Ecto neural progenitor cell (in vitro differentiated cells): Measurements from ENCODE around the gene CAMK1.
"Not testable (repeated sequence)": the region's sequence is repeated elsewhere in the genome, so short reads cannot be mapped to it uniquely, and the experiment has no call there.

Experiments used
- DNase-seq: peaks from one replicate; pipeline ENCODE4 v3.0.0-alpha.2; 2018; ENCODE audit warnings: low spot score

The CAMK1 gene

DNA sequence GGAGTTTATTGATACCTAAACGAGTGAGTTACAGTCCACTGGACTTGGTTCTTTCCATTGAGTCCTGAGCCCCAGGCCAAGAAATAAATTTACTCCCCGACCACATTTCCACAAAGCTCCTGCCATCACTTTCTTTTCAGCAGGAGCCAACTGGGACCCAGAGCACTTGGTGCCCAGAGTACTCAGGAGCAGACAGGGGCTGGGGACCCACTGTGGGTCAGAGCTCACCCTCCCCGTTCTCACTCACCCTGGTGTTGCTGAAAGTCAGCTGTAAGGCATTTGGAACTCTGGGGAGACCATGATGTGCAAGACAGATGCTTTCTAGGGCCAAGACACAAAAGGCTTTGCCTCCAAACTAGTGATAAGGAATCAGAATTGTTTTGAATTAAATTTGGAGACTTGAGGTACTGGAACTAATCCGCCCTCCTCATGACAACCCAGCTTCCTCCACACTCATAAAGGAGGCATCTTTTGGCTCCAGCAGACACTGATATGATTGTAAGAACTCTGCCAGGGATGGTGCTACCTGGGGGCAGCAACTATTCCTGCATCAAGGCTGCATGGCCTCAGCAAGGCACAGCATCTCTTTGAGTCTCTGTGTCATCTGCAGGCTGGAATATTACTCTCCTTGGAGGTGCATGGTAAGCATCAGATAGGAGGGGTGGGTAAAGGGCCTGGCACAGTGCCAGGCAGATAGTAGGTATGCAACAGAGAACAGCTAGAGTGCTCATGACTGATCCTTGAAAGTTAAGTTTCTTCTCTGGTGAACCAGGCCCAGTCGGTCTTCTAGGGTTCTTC, 7.3 kb upstream of the CAMK1 start:
- no peak for DNase-seq

DNA sequence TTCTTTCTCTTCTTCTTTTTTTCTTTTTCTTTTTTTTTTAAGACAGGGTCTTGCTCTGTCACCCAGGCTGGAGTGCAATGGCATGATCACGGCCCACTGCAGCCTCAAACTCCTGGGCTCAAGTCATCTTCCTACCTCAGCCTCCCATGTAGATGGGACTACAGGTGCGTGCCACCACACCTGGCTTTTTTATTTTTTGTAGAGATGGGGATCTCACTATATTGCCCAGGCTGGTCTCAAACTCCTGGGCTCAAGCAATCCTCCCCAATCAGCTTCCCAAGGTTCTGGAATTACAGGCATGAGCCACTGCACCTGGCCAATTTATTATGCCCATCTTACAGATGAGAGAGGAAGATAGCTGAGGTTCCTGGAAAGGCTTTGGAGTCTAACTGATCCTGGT, 1.3 kb upstream of the CAMK1 start:
- not testable (repeated sequence) for DNase-seq

DNA sequence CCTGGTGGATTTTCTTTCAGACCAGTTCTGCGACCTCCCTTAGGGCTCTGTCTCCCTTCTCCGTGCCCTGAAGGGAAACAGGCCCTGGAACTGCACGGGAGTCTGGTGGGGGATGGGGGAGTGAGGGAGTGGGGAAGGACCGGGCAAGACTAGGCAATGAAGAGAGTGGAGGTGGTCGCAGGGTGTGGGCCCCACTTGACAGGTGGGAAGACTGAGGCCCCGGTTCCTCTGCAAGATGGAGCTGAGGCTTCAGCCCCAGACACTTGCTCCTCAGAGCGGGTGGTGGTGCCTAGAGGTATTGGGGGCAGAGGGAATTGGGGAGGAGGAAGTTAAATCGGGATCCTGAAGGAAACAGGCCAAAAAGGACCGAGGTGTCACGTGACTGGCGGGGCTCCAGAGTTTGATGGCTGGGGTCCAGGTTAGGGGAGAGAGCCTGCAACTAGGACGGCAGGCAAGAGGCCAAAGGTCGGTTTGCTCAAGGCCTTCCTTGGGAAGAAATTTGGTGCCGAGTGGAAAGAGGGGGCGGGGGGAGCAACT, 597 bp upstream of the CAMK1 start:
- DNase-seq = no peak

DNA sequence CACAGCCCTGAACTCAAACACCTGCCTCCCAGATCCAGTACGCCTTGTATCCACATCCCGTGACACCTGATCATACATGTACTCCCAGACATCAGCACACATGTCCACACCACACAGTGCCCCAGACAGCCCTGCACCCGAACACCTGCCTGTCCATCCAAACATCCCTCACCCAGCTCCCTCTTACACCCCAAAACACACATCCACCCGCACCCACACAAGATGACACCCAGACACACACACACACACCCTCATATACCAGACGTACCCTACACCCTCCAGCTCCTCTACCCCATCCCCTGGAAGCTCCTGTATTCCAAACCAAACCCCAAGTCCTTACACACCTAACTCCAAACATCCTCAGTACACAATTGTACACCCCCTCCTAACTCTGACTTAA, 735 bp downstream of the CAMK1 start:
- no peak for DNase-seq

DNA sequence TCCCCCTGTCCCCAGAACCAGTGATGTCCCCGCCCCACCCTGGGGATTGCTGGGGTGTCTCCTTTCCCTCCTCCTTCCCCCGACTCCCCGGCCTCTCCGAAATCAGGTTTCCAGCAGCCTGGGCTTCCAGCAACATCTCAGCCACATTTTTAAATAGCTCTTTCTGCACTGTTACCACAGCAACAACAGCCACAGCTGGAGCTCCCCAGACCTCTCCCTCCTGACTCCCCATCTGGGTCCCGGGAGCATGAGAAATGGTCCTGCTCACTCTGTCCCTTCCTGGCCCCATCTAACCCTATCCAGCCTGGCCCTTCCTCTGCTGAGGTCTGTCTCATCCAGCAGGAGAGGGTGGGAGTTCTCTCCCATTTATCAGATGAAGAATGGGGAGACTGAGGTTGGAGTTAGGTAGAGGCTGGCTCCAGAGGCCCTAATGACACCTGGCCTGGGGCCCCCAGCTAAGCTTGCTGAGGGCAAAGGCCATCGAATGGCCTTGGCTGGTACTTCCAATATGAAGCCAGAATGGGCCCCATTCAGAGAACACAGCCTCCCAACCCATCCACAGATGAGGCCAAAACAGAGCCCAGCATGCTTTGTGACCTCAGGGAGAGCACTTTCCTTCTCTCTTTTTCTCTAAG, 1.5 kb downstream of the CAMK1 start:
- no peak for DNase-seq

DNA sequence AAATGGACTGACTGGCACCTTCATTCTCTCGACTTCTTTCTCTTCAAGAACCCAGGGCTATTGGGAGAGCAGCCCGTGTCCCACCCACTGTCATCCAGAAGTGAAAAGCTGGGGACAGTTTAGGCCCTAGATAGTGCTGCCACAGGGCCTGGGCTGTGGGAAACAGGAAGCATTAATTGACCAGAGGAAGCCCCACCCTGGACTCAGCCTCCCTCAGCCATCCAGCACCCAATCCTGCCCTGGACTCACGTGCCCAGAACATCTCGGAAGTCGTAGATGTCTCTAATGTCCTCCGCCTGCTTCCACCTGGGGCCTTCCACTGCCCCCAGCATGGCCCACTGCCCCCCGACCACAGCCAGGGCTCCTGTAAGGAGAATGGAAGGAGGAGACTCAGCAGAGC, 2.3 kb downstream of the CAMK1 start:
- no peak for DNase-seq

DNA sequence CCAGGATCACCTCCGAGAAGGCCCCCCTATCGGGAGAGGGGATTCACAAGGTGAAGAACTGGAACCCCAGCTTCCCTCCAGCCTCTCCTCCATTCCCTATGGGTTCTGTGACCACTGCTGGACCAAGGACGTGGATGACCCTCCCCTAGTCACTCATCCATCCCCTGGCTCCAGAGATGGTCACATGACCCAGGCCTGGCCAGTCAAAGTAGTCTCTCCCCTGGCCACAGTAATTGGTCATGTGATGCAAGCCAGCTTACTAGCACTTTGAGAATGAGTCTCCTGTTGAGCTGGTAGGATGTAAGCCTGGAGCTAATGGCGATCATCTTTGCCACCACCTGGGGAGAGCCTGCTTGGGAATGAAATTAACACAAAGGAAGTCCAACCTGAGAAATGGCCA, 3.9 kb downstream of the CAMK1 start:
- no peak for DNase-seq

DNA sequence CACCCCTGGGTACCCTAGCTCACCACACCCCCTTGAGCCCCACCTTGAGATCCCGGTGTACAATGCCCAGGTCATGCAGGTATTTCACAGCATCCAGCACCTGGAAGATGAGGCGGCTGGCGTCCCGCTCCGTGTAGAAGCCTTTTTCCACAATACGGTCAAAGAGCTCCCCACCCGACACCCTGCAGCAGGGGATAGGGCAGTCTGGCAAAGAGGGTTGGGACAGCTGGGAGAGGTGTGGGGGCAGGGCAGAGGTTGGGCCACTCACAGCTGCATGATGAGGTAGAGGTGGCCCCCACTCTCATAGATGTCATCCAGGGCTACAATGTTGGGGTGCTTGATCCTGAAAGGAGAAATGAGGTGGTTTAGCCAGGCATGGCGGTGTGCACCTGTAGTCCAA, 6.9 kb downstream of the CAMK1 start:
- DNase-seq = no peak

DNA sequence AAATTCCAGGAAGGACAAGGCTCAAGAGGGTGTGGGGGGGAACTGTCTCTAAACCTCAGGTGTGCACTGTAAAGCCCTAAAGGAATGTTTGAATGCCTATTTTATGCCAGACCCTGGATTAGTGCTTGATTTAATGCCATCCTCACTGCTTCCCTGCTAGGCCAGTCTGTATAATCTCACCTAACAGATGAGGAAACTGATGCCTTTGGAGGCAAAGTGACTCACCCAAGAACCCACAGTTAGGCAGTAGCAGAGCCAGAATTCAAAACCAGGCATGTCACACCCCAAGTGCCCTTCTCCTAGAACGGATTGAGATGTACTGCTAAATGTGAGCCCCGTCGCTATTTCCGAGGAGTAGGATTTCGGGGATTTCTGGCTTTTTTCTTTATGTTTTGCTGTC, 7.8 kb downstream of the CAMK1 start:
- DNase-seq = no peak

DNA sequence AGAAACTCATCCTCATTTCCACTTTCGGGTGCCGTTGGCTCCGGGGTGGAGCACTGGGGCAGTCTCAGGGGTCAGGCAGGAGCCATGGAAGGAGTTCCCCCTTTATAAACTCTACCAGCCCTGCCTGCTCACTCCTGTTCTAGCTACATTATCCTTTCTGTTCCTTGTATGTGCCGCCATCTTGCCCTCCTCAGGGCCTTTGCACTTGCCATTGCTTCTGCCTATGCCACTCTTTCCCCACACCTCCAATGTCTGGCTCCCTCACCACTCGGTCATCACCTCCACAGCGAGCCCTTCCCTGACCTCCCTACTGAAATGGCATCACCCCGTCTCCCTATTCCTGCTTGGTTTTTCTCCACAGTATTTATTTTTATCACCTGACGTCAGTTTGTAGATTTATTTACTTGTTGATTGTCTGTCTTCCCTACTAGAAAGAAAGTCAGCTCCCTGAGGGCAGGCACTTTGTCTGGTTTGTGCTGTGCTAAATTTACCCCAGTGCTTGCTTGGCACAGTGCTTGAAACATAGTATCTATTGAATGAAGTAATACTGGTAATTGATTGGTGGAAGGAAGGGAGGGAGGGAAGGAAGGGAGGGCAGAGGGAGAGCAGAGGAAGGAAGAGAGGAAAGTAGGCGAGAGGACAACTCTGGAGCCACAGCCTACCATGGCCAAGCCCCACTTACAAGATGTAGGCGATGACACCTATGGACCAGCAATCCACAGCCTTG, 8.8 kb downstream of the CAMK1 start:
- no peak for DNase-seq

DNA sequence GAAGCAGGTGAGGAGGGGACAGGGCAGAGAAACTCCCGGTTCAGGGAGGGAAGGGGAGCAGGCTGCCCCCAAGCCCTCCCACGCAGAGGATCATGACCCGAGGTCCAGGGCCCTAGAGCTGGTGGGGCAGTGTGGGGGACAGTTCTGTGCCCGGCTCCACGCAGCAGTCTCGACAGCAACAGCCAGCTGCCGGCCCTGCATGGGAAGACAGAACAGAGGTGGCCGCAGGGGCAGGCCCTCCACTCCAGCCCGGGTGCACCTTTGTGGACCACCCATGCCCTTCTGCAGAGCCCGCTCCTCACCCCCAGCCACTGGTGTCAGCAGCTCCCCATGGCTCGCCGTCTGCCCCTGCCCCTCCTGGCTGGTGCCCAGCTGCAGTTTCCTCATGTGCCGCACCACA, 12.3 kb downstream of the CAMK1 start:
- DNase-seq = no peak

DNA sequence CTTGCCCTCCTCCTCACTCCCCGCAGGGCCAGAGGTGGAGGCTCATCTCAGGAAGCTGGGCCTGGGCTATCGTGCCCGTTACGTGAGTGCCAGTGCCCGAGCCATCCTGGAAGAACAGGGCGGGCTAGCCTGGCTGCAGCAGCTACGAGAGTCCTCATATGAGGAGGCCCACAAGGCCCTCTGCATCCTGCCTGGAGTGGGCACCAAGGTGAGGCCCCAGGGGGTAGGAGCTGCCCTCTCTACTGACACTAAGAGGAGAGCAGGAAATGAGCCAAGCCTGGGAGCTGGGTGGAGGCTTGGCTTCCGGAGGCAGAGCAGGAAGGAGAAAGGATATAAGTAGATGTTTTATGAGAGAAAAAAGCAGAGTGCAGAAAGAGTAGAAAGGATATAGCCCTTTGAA, 15.1 kb downstream of the CAMK1 start:
- no peak for DNase-seq

DNA sequence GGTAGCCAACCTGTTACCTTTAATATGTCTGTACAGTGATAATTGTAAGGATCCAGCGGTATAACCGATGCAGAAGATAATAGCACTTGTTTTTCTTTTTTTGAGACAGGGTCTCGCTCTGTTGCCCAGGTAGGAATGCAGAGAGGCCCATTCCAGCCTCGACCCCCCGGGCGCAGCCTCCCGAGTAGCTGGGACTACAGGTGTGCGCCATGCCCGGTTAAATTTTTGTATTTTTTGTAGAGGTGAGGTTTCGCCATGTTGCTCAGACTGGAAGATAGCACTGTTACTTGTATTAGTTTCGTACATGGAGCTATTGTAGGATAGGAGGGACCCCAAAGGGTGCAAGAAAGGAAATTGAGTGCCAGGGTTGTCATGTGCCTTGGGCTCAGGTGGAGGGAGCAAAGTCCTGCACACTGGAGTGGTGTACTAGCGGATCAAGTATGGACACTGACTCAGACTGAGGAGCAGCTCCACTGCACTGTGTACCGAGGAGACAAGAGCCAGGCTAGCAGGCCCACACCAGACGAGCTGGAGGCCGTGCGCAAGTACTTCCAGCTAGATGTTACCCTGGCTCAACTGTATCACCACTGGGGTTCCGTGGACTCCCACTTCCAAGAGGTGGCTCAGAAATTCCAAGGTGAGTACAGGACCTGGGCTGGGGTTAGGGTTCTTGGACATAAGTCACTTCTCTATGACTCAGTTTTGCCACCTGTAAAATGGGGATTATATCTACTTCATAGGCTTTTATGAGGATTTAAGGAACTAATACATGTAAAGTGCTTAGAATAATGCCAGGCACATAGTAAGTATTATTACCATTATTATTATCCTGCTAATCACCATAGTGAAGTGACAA, 19.0 kb downstream of the CAMK1 start:
- no peak for DNase-seq

DNA sequence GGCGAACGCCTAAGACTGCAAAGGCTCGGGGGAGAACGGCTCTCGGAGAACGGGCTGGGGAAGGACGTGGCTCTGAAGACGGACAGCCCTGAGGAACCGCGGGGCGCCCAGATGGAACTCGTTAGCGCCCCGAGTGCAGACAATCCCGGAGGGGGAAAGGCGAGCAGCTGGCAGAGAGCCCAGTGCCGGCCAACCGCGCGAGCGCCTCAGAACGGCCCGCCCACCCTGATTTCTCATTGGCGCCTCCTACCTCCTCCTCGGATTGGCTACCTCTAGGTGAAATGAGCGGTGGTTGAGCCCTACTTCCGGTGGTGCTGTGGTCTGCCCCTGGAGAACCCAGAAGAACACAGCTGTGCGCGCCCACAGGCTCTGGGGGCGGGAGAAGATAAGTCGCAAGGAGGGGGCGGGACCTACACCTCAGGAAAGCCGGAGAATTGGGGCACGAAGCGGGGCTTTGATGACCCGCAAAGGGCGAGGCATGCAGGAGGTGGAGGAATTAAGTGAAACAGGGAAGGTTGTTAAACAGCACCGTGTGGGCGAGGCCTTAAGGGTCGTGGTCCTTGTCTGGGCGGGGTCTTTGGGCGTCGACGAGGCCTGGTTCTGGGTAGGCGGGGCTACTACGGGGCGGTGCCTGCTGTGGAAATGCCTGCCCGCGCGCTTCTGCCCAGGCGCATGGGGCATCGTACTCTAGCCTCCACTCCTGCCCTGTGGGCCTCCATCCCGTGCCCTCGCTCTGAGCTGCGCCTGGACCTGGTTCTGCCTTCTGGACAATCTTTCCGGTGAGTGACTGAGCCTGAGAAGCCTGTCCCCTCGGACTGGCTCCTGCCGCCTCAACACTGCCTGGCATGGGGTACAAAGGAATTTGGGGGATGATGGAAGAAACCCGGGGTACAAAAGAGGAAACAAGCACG, 19.8 kb downstream of the CAMK1 start, which contains the start of gene OGG1:
OGG1 (plus strand) TSS at position 308 of the 911 bp plus-strand sequence; CDS start at position 643, 335 bp downstream.
- DNase-seq = peak; percentile 97

DNA sequence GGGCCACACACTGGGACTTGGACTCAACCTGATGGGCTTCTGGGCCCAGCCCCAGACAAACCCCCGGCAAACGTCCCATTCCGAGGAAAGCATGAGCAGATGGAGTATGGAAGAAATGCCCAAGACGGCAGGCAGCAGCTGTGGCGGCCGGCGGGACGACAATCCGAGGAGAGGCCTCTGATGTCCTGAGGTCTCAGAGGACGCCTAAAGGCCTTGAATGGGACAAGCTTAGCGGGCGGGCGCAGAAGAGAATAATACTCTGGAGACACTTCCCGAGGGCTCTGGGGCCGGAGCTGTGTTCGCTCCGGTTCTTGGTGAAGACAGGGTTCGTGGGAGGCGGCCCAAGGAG, 20.5 kb downstream of the CAMK1 start:
- no peak for DNase-seq

DNA sequence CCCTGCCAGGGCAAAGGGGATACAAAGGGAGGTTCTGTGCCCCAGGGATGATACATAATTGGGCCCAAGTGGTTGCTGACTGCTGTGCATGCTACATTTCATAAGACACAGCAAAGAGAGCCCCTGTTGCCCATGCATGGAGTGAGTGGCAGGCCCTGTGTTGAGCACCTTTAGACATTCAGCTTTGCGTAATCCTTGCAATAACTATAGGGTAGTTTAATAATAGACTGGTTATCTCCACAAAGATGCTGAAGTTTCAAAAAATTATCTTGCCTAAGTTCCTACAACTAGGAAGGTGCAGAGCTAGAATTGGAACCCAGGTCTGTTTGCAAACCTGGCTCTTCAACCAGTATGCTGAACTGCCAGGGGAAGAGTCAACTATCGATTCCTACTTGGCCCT, 21.7 kb downstream of the CAMK1 start:
- DNase-seq = no peak

DNA sequence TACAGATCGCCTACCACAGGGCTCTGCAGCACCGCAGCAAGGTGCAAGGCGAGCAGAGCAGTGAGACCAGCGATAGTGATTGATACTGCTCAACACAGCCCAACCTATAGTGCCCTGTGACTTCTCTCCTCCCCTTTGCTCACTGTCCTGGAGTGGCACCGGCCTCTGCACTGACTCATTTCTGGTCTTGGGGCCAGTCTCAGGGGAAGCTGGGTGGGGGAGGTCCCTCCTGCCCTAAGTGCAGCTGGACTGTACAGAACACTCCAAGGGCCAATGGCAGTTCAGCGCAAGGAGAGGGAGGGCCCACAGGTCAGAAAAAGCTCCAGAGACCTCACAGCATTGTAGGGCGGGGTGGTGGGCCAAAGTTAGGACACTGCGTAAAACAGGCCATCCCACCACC, 22.5 kb downstream of the CAMK1 start:
- DNase-seq = no peak

DNA sequence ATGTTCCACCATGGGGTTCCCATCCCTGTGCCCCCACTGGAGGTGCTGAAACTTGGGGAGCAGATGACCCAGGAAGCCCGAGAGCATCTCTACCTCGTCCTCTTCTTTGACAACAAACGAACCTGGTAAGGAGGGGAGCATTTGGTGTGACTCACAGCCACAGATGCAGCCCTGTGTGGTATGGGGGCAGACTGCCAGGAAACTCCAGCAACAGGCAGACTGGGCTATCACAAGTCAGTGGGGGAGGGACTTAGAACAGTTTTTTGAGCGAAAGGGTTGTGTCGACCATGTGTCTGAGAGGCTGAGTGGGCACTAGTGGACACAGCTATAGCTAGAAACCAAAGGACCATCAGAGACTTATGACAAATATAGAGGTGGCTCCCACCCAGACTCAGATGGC, 23.4 kb downstream of the CAMK1 start:
- DNase-seq = no peak

DNA sequence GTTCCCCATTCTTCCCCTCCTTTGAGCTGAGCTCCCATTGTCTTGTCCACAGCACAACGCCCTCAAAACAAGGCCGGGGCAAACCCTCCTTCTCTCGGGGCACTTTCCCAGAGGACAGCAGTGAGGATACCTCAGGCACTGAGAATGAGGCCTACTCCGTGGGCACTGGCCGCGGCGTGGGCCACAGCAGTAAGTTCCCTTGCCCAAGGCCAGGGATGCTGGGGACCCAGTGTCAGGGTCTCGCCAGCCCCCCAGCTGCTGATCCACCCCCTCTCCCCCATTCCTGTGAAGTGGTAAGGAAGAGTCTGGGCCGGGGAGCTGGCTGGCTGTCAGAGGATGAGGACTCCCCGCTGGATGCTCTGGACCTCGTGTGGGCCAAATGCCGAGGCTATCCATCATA, 24.2 kb downstream of the CAMK1 start:
- DNase-seq = no peak

DNA sequence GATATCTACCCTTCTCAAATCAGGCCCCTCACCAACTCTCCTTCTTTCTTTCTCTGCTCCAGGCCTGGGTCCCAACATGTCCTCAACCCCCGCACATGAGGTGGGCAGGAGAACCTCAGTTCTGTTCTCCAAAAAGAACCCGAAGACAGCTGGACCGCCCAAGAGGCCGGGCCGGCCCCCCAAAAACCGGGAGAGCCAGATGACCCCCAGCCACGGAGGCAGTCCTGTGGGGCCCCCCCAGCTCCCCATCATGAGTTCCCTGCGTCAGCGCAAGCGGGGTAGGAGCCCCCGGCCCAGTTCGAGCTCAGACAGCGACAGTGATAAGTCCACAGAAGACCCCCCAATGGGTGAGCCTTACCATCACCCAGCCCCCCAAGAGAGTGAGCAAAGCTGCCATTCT, 25.6 kb downstream of the CAMK1 start:
- DNase-seq = no peak

DNA sequence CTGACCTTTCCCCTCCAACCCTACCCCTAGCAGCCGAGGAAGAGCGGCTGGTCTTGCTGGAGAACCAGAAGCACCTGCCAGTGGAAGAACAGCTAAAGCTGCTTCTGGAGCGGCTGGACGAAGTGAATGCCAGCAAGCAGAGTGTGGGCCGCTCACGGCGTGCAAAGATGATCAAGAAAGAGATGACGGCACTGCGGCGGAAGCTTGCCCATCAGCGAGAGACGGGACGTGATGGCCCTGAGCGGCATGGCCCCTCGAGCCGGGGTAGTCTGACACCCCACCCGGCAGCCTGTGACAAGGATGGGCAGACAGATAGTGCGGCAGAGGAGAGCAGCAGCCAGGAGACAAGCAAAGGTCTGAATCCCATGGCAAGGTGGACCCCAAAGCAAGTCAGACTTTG, 26.2 kb downstream of the CAMK1 start:
- DNase-seq = no peak
